IMR-90 (cell line): ENCODE results near the gene RRP9. TPM values are rescaled to one million over a fixed set of nuclear protein-coding genes. Genes with fewer than 3 reads are reported as not detected.

Source experiments
- ATAC-seq: fragments of 200-7000 bp; cut with Tn5 transposase; 2 replicates; pipeline ENCODE4 v1.9.1; 2020; ENCODE audit warnings: low read depth, mild to moderate bottlenecking, moderate library complexity
- BruUV-seq: library from RNA; stranded (reverse); fragments of 400-500 nt; replicated peaks from 2 replicates; lab custom pipeline; 2021; lab: Mats Ljungman, UMichigan
- CTCF ChIA-PET: fragments of 300-600 bp; formaldehyde crosslinking; extraction: SDS; loops from one replicate; lab custom pipeline; 2021; ENCODE audit warnings: antibody characterized with exemption; lab: Yijun Ruan, JAX
- POLR2A ChIA-PET: fragments of 300-600 bp; sonication (Branson Sonifier 250); formaldehyde crosslinking; loops from one replicate; lab custom pipeline; 2022; ENCODE audit warnings: antibody characterized with exemption; ENCODE audit not compliant: unreplicated experiment; lab: Charles Lee
- DNase-seq: peaks from one replicate; pipeline ENCODE4 v3.0.0; 2013
- H2AFZ ChIP-seq: replicated peaks from 2 replicates; pipeline ENCODE3; 2013; ENCODE audit warnings: low read length, mild to moderate bottlenecking; ENCODE audit not compliant: poor library complexity
- H2AK5ac ChIP-seq: 2 replicates; pipeline ENCODE4 v1.6.1; 2013; ENCODE audit warnings: low read depth, low read length, inconsistent platforms
- H2AK9ac ChIP-seq: replicated peaks from 2 replicates; pipeline ENCODE3; 2013; ENCODE audit warnings: mild to moderate bottlenecking, low read depth, low read length, moderate library complexity; ENCODE audit not compliant: poor library complexity
- H2BK120ac ChIP-seq: 2 replicates; pipeline ENCODE4 v1.6.1; 2013; ENCODE audit warnings: low read depth, low read length, inconsistent platforms
- H2BK15ac ChIP-seq: 3 replicates; pipeline ENCODE4 v1.6.1; 2013; ENCODE audit warnings: low read depth, low read length, inconsistent platforms
- H2BK20ac ChIP-seq: 2 replicates; pipeline ENCODE4 v1.6.1; 2013; ENCODE audit warnings: low read depth, mild to moderate bottlenecking, inconsistent platforms, low read length, moderate library complexity
- H2BK5ac ChIP-seq: 2 replicates; pipeline ENCODE4 v1.6.1; 2013; ENCODE audit warnings: mild to moderate bottlenecking, low read depth, low read length, inconsistent platforms; ENCODE audit not compliant: poor library complexity, severe bottlenecking
- H3K14ac ChIP-seq: replicated peaks from 2 replicates; pipeline ENCODE4 v1.6.1; 2013; ENCODE audit warnings: low read depth, low read length, inconsistent platforms
- H3K18ac ChIP-seq: 2 replicates; pipeline ENCODE4 v1.6.1; 2013; ENCODE audit warnings: low read depth, low read length, control low read depth
- H3K23ac ChIP-seq: 2 replicates; pipeline ENCODE4 v1.6.1; 2013; ENCODE audit warnings: low read depth, low read length, inconsistent platforms
- H3K27ac ChIP-seq: 2 replicates; pipeline ENCODE4 v1.5.1; 2013; ENCODE audit warnings: mild to moderate bottlenecking, control low read depth, low read length; ENCODE audit not compliant: insufficient read depth
- H3K27me3 ChIP-seq: 2 replicates; pipeline ENCODE4 v1.6.1; 2013; ENCODE audit warnings: low read length; ENCODE audit not compliant: control insufficient read depth, insufficient read depth
- H3K36me3 ChIP-seq: 2 replicates; pipeline ENCODE4 v1.6.1; 2013; ENCODE audit warnings: low read length, mixed read lengths; ENCODE audit not compliant: control insufficient read depth, insufficient read depth
- H3K4ac ChIP-seq: 2 replicates; pipeline ENCODE4 v1.6.1; 2013; ENCODE audit warnings: low read depth, low read length, inconsistent platforms
- H3K4me1 ChIP-seq: 2 replicates; pipeline ENCODE4 v1.6.1; 2013; ENCODE audit warnings: low read length, mixed read lengths; ENCODE audit not compliant: control insufficient read depth, insufficient read depth
- H3K4me2 ChIP-seq: 2 replicates; pipeline ENCODE4 v1.6.1; 2013; ENCODE audit warnings: low read depth, mild to moderate bottlenecking, control low read depth, low read length, moderate library complexity
- H3K4me3 ChIP-seq: 2 replicates; pipeline ENCODE4 v1.5.1; 2013; ENCODE audit warnings: low read depth, mild to moderate bottlenecking, control low read depth, low read length, moderate library complexity; ENCODE audit not compliant: insufficient read depth
- H3K56ac ChIP-seq: 2 replicates; pipeline ENCODE4 v1.6.1; 2013; ENCODE audit warnings: low read length, inconsistent platforms; ENCODE audit not compliant: insufficient read depth; ENCODE audit errors: extremely low read depth
- H3K79me1 ChIP-seq, 2 experiments: 2 replicates each; pipeline ENCODE4 v1.6.1; 2013; ENCODE audit warnings: low read length in 2 of 2, inconsistent platforms in 1 of 2, low read depth in 1 of 2
- H3K9ac ChIP-seq: 2 replicates; pipeline ENCODE4 v1.6.1; 2013; ENCODE audit warnings: low read depth, low read length, control low read depth
- H3K9me1 ChIP-seq: 2 replicates; pipeline ENCODE4 v1.6.1; 2013; ENCODE audit warnings: low read length, inconsistent platforms; ENCODE audit not compliant: insufficient read depth
- H3K9me3 ChIP-seq: 2 replicates; pipeline ENCODE4 v1.6.1; 2013; ENCODE audit warnings: low read length; ENCODE audit not compliant: control insufficient read depth, insufficient read depth
- H4K20me1 ChIP-seq: 2 replicates; pipeline ENCODE4 v1.6.1; 2013; ENCODE audit warnings: low read length, inconsistent platforms; ENCODE audit not compliant: insufficient read depth
- H4K5ac ChIP-seq: 2 replicates; pipeline ENCODE4 v1.6.1; 2013; ENCODE audit warnings: mild to moderate bottlenecking, low read depth, low read length, control low read depth
- H4K8ac ChIP-seq, 2 experiments: 2 replicates each; pipeline ENCODE4 v1.6.1; 2013; ENCODE audit warnings: low read depth in 2 of 2, low read length in 2 of 2, control low read depth in 1 of 2, inconsistent platforms in 1 of 2
- H4K91ac ChIP-seq: 2 replicates; pipeline ENCODE4 v1.6.1; 2013; ENCODE audit warnings: low read depth, low read length, inconsistent platforms; ENCODE audit not compliant: insufficient read depth
- BHLHE40 ChIP-seq: fragments of 150-350 bp; IDR thresholded peaks from 2 replicates; pipeline ENCODE4 v1.6.1; 2016; ENCODE audit warnings: mild to moderate bottlenecking, low read depth, low read length
- CEBPB ChIP-seq: IDR thresholded peaks from 2 replicates; pipeline ENCODE4 v1.6.1; 2012; ENCODE audit warnings: low read depth, low read length, improper control_type of control experiment
- CHD1 ChIP-seq: IDR thresholded peaks from 2 replicates; pipeline ENCODE4 v1.6.1; 2012; ENCODE audit warnings: low read depth, low read length, improper control_type of control experiment
- CTCF ChIP-seq: conservative IDR thresholded peaks from 2 replicates; pipeline ENCODE4 v1.5.1; 2012; ENCODE audit warnings: mild to moderate bottlenecking, low read depth, low read length, improper control_type of control experiment
- ELK1 ChIP-seq: fragments of 150-350 bp; IDR thresholded peaks from 2 replicates; pipeline ENCODE4 v1.6.1; 2016; ENCODE audit warnings: low read depth, mild to moderate bottlenecking, low read length, moderate library complexity, borderline replicate concordance
- FOS ChIP-seq: fragments of 150-350 bp; IDR thresholded peaks from 2 replicates; pipeline ENCODE4 v1.6.1; 2016; ENCODE audit warnings: low read depth, low read length
- MAFK ChIP-seq: IDR thresholded peaks from 2 replicates; pipeline ENCODE4 v1.6.1; 2012; ENCODE audit warnings: low read depth, low read length, improper control_type of control experiment
- MAZ ChIP-seq: IDR thresholded peaks from 2 replicates; pipeline ENCODE4 v1.6.1; 2012; ENCODE audit warnings: low read depth, mild to moderate bottlenecking, low read length, improper control_type of control experiment, moderate library complexity, borderline replicate concordance
- MXI1 ChIP-seq: IDR thresholded peaks from 2 replicates; pipeline ENCODE4 v1.6.1; 2012; ENCODE audit warnings: low read depth, mild to moderate bottlenecking, low read length, moderate library complexity, borderline replicate concordance
- NFE2L2 ChIP-seq: fragments of 150-350 bp; IDR thresholded peaks from 2 replicates; pipeline ENCODE4 v1.6.1; 2016; ENCODE audit warnings: low read depth, mild to moderate bottlenecking, low read length
- POLR2A ChIP-seq: IDR thresholded peaks from 2 replicates; pipeline ENCODE4 v1.6.1; 2012; ENCODE audit warnings: mild to moderate bottlenecking, low read depth, low read length
- RAD21 ChIP-seq: IDR thresholded peaks from 2 replicates; pipeline ENCODE4 v1.6.1; 2012; ENCODE audit warnings: low read length, improper control_type of control experiment
- RCOR1 ChIP-seq: IDR thresholded peaks from 2 replicates; pipeline ENCODE4 v1.6.1; 2012; ENCODE audit warnings: mild to moderate bottlenecking, low read length, improper control_type of control experiment; ENCODE audit not compliant: insufficient replicate concordance
- RFX5 ChIP-seq: IDR thresholded peaks from 2 replicates; pipeline ENCODE4 v1.8.0; 2012; ENCODE audit warnings: low read depth, mild to moderate bottlenecking, low read length, moderate library complexity
- SMC3 ChIP-seq: fragments of 150-350 bp; IDR thresholded peaks from 2 replicates; pipeline ENCODE4 v1.6.1; 2016; ENCODE audit warnings: low read depth, mild to moderate bottlenecking, antibody characterized with exemption, low read length, moderate library complexity
- WGBS, 2 experiments: methylation state at CpG; one replicate each; pipeline versions ENCODE4 v1.1.5 to v1.1.7; 2013; ENCODE audit warnings: missing lambda C conversion rate in 2 of 2; ENCODE audit not compliant: insufficient read length in 1 of 2; ENCODE audit errors: extremely low coverage in 2 of 2; 5-methylcytosine and 5-hydroxymethylcytosine counted together
- dilution Hi-C: fragments of 300-500 bp; cut with HindIII; formaldehyde crosslinking; loops from one replicate; pipeline ENCODE4 v1.14.3; 2018; ENCODE audit warnings: low sequenced_read_pairs; ENCODE audit not compliant: unreplicated experiment
- in situ Hi-C: fragments of 300-500 bp; cut with MboI; formaldehyde crosslinking; loops from 3 replicates; pipeline ENCODE4 v1.14.3; 2019; ENCODE audit warnings: low sequenced_read_pairs, inconsistent platforms, mixed read lengths
- intact Hi-C: fragments of 100-400 bp; cut with micrococcal nuclease; formaldehyde crosslinking; loops from 2 replicates; pipeline ENCODE4 v1.10.0; 2022
- polyA plus RNA-seq, 3 experiments: library from polyadenylated mRNA; depleted of rRNA; stranded (reverse); fragments of >200 nt; gene quantifications; 2 replicates each; pipeline ENCODE4 v1.2.3, GENCODE V29; 2012; ENCODE audit warnings: low replicate concordance in 1 of 3
- total RNA-seq: library from RNA; depleted of rRNA; stranded (reverse); fragments of >200 nt; gene quantifications from 2 replicates; pipeline ENCODE4 v1.2.3, GENCODE V29; 2012
- TF ChIP-seq, protein P1 (sequence below): fragments of 150-350 bp; IDR thresholded peaks from 2 replicates; pipeline ENCODE4 v1.6.1; 2017; ENCODE audit warnings: mild to moderate bottlenecking, antibody characterized with exemption, low read length, low read depth

RRP9 gene
- total and polyA plus RNA-seq, 2 of the 4 experiments (the other 2 are of a cell fraction): 30.9 to 39.8 TPM

DNA sequence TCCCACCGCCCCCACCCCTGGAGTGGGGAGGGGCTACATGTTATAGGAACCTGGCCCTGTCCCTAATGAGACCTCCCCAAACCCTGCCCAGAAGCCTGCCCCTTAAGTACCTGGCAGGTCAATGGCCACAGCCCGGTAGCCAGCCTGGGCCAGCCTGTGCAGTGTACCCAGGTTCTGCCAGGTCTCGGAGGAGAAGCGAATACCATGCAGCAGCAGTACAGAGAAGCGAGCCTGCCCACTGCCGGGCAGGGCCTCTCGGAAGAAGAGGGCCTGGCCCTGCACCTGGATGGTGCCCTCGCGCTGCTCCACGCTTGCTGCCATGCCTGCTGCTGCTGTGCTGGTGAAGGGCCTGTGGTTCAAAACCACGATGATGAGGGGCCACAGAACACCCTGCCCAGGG, 29.6 kb upstream of the RRP9 start:
- in situ Hi-C loops: loop anchor here (25.0 kb wide), 1 partner anchor 1634 kb away; the partner anchor contains the start of genes RASSF1, TUSC2 and ZMYND10
- intact Hi-C loops: no loop called here

More for the DNA sequence above, 29.6 kb upstream of the RRP9 start:
- H3K14ac ChIP-seq: no peak overlapping the region
- TF ChIP-seq MXI1 (no peak), NFE2L2 (no peak), RFX5 (no peak), ELK1 (no peak), CHD1 (no peak), SMC3 (no peak), POLR2A (no peak), BHLHE40 (no peak), RCOR1 (no peak), MAFK (no peak), FOS (no peak), MAZ (no peak), CEBPB (no peak), RAD21 (no peak), CTCF (no peak)
- TF ChIP-seq, protein P1, sequence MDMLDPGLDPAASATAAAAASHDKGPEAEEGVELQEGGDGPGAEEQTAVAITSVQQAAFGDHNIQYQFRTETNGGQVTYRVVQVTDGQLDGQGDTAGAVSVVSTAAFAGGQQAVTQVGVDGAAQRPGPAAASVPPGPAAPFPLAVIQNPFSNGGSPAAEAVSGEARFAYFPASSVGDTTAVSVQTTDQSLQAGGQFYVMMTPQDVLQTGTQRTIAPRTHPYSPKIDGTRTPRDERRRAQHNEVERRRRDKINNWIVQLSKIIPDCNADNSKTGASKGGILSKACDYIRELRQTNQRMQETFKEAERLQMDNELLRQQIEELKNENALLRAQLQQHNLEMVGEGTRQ: no peak
- H2BK120ac ChIP-seq: no peak overlapping the region
- H3K9me1 ChIP-seq: peaks cover 20% of the 10 kb centered on the region
- H3K27me3 ChIP-seq: no peaks in the 10 kb centered on the region
- H2AFZ ChIP-seq: no peak overlapping the region
- H2BK5ac ChIP-seq: no peak overlapping the region
- H4K8ac ChIP-seq: no peak overlapping the region
- no peak overlapping the region for H3K27ac ChIP-seq
- H3K79me1 ChIP-seq: peaks cover 22 to 53% of the 10 kb centered on the region in 2 experiments
- ChIA-PET POLR2A (interaction anchor here (0.5 kb wide), 1 partner anchor 21 kb away, joined by 3 read pairs; no protein-coding TSS in a partner anchor), CTCF (interaction anchor here (1.0 kb wide), 1 partner anchor 11 kb away, joined by 3 read pairs; no protein-coding TSS in a partner anchor)
- H3K36me3 ChIP-seq: no peaks in the 10 kb centered on the region; the same call in 1 of the 2 replicates
- no peak overlapping the region for H2AK9ac ChIP-seq
- no peak overlapping the region for H4K91ac ChIP-seq
- no peak overlapping the region for H2BK15ac ChIP-seq
- H4K5ac ChIP-seq: no peak overlapping the region
- no peak overlapping the region for H3K18ac ChIP-seq
- 93% methylated on average over 8 of the region's 11 CpGs; no CpG with 5 or more reads in 1 of the 2 experiments for WGBS, 2 experiments
- no peak overlapping the region for H3K56ac ChIP-seq
- no peak overlapping the region for H3K23ac ChIP-seq
- no peak overlapping the region for H3K9ac ChIP-seq
- dilution Hi-C loops: no loop called here
- DNase-seq (no peak), ATAC-seq (no peak)
- H4K20me1 ChIP-seq: peaks cover 4% of the 10 kb centered on the region
- no peak overlapping the region for H3K4me2 ChIP-seq
- H2AK5ac ChIP-seq: no peak overlapping the region
- no peak overlapping the region for H3K4ac ChIP-seq
- H3K9me3 ChIP-seq: no peaks in the 10 kb centered on the region
- no peak overlapping the region for H3K4me3 ChIP-seq
- no TSS peak for BruUV-seq
- no peak overlapping the region for H2BK20ac ChIP-seq
- H3K4me1 ChIP-seq: peaks cover 23% of the 10 kb centered on the region
